GM12865 (cell line): ENCODE results near the gene CACNG1.
"Not testable (repeated sequence)": the region's sequence is repeated elsewhere in the genome, so short reads cannot be mapped to it uniquely, and the experiment has no call there.

Experiments used
- DNase-seq: peaks from one replicate; pipeline ENCODE4 v3.0.0; 2010; ENCODE audit warnings: low read depth
- H3K4me3 ChIP-seq: 2 replicates; pipeline ENCODE4 v1.5.1; 2011; ENCODE audit warnings: mild to moderate bottlenecking, low read depth, low read length, control low read depth
- TF ChIP-seq, protein P1 (sequence below): IDR thresholded peaks from 2 replicates; pipeline ENCODE4 v1.5.1; 2011; ENCODE audit warnings: low read length, control low read depth, low read depth, inconsistent platforms; ENCODE audit not compliant: insufficient read depth; ENCODE audit errors: missing control alignments

Gene CACNG1

DNA sequence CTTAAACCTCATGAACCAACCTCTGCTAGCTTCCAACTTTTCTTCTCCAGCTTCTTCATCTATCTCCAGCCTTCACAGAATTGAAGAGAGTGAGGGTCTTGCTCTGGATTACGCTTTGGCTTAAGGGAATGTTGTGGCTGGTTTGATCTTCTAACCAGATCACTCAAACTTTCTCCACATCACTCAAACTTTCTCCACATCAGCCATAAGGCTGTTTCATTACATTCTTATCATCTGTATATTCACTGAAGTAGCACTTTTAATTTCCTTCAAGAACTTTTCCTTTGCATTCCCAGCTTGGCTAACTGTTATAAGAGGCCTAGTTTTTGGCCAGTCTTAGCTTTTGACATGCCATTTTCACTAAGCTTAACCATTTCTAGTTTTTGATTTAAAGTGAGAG is 52.3 kb downstream of the CACNG1 start:
- H3K4me3 ChIP-seq: no peak overlapping the region
- DNase-seq: no peak
- TF ChIP-seq, protein P1, sequence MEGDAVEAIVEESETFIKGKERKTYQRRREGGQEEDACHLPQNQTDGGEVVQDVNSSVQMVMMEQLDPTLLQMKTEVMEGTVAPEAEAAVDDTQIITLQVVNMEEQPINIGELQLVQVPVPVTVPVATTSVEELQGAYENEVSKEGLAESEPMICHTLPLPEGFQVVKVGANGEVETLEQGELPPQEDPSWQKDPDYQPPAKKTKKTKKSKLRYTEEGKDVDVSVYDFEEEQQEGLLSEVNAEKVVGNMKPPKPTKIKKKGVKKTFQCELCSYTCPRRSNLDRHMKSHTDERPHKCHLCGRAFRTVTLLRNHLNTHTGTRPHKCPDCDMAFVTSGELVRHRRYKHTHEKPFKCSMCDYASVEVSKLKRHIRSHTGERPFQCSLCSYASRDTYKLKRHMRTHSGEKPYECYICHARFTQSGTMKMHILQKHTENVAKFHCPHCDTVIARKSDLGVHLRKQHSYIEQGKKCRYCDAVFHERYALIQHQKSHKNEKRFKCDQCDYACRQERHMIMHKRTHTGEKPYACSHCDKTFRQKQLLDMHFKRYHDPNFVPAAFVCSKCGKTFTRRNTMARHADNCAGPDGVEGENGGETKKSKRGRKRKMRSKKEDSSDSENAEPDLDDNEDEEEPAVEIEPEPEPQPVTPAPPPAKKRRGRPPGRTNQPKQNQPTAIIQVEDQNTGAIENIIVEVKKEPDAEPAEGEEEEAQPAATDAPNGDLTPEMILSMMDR: no peak

DNA sequence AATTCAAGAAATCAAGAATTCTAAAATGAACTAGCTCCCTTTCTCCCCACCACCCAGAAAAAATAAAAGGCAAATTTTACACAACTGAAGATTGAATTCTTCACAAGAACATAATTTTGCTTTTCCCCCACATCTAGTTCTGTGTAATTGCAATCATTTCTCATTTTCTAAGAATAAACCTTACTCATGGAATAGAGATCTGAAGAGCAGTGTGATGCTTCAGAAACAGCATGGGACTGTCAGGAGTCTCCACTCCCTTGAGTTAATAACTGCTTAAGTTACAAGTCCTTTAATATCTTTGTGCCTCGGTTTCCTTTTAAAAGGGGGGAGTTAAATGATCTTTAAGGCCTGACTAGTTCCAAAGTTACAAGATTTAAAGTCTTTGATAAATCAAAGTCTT is 53.7 kb downstream of the CACNG1 start:
- H3K4me3 ChIP-seq: no peak overlapping the region
- TF ChIP-seq, protein P1: no peak
- no peak for DNase-seq

DNA sequence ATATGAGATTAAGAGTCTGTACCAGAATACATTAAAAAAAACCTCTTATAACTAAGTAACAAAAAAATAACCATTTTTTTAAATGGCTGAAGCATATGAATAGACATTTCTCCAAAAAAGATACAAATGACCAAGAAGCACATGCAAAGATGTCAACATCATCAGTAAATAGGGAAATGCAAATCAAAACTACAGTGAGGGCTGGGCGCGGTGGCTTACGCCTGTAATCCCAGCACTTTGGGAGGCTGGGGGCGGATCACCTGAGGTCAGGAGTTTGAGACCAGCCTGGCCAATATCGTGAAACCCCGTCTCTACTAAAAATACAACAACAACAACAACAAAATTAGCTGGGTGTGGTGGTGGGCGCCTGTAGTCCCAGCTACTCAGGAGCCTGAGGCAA is 60.3 kb downstream of the CACNG1 start:
- DNase-seq, H3K4me3 ChIP-seq: not testable (repeated sequence)

DNA sequence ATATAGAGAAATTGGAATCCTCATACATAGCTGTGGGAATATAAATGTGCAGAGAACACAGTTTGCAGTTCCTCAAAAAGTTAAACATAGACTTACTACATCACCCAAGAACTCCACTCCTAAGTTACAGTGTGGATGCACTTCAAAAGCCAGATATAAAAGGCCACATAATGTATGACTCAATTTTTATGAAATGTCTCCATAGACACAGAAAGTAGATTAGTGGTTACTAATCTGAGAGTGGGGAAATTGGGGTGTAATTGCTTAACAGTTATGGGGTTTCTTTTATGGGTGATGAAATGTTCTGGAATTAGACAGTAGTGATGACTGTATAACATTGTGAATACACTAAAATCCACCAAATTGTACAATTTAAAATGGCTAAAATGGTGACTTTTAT is 60.9 kb downstream of the CACNG1 start:
- TF ChIP-seq, protein P1: no peak
- DNase-seq: no peak
- no peak overlapping the region for H3K4me3 ChIP-seq
